HG02763 (cell line): ENCODE data around the gene HES3.

Experiments
- ATAC-seq: cut with Tn5 transposase; IDR thresholded peaks from one replicate; pipeline ENCODE4 v1.9.1; 2021; ENCODE audit warnings: mild to moderate bottlenecking, moderate library complexity; ENCODE audit not compliant: unreplicated experiment

The HES3 gene

GRCh38 chr1:6260961-6261614 is 17.1 kb downstream of the HES3 start, which contains the start of gene GPR153:
GPR153 (minus strand) TSS chr1:6261098; CDS start chr1:6254905, 6,193 bp downstream.
- no peak for ATAC-seq

- no peak for ATAC-seq
Observed at GRCh38 chr1:6261615-6261995, 17.6 kb downstream of the HES3 start.

- ATAC-seq: no peak
Observed at GRCh38 chr1:6262555-6263420, 18.8 kb downstream of the HES3 start.

GRCh38 chr1:6263716-6264115 is 19.7 kb downstream of the HES3 start:
- ATAC-seq: no peak

GRCh38 chr1:6265151-6265550 is 21.2 kb downstream of the HES3 start:
- ATAC-seq: no peak

- ATAC-seq: no peak
Observed at GRCh38 chr1:6266641-6267040, 22.7 kb downstream of the HES3 start.

GRCh38 chr1:6267686-6268322 is 23.8 kb downstream of the HES3 start:
- ATAC-seq: no peak

- ATAC-seq: no peak
Observed at GRCh38 chr1:6268415-6268814, 24.4 kb downstream of the HES3 start.

- no peak for ATAC-seq
Observed at GRCh38 chr1:6269296-6269695, 25.3 kb downstream of the HES3 start.

- no peak for ATAC-seq
Observed at GRCh38 chr1:6269720-6270400, 25.9 kb downstream of the HES3 start.

GRCh38 chr1:6270401-6270800 is 26.4 kb downstream of the HES3 start:
- no peak for ATAC-seq

- no peak for ATAC-seq
Observed at GRCh38 chr1:6271006-6271405, 27.0 kb downstream of the HES3 start.

- ATAC-seq: no peak
Observed at GRCh38 chr1:6271554-6271953, 27.6 kb downstream of the HES3 start.

GRCh38 chr1:6272452-6272851 is 28.5 kb downstream of the HES3 start:
- ATAC-seq: no peak

GRCh38 chr1:6272868-6273267 is 28.9 kb downstream of the HES3 start:
- ATAC-seq: no peak

- no peak for ATAC-seq
Observed at GRCh38 chr1:6273380-6273891, 29.5 kb downstream of the HES3 start.

- ATAC-seq: no peak
Observed at GRCh38 chr1:6274102-6274501, 30.1 kb downstream of the HES3 start.

GRCh38 chr1:6274622-6275139 is 30.7 kb downstream of the HES3 start:
- no peak for ATAC-seq

- no peak for ATAC-seq
Observed at GRCh38 chr1:6275826-6276782, 32.1 kb downstream of the HES3 start.
